ENCODE data around the gene C6orf47.

C6orf47 gene

GRCh38 chr6:31634131-31634530, 26.4 kb downstream of the C6orf47 start:
- no peak for DNase-seq

DNA sequence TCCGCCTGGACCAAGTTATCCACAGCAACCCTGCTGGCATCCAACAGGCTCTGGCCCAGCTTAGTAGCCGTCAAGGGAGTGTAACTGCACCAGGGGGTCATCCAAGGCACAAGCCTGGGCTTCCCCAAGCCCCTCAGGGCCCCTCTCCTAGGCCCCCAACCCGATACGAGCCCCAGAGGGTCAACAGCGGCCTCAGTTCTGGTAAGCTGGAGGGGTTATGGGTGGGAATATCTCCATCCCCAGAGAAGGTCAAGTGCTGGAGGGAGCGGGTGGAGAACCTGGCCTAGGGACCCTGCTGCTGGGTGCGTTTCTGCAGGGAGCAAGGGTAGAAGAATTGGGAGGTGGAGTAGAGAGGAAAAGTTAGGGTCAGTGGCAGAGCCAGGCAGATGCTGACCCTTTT, 27.1 kb downstream of the C6orf47 start:
- no peak for DNase-seq

DNA sequence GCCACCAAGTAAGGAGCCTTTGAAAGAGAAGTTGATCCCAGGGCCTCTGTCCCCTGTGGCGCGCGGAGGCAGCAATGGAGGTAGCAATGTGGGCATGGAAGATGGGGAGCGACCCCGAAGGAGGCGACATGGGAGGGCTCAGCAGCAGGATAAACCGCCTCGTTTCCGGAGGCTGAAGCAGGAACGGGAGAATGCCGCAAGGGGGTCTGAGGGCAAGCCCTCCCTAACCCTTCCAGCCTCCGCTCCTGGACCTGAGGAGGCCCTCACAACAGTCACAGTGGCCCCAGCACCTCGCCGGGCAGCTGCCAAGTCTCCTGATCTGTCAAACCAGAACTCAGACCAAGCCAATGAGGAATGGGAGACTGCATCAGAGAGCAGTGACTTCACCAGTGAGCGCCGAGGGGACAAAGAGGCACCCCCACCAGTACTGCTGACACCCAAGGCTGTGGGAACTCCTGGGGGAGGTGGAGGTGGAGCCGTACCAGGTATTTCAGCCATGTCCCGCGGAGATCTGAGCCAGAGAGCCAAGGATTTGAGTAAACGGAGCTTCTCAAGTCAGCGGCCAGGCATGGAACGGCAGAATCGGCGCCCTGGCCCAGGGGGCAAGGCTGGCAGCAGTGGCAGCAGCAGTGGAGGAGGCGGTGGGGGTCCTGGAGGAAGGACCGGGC, 28.2 kb downstream of the C6orf47 start:
- no peak for DNase-seq

GRCh38 chr6:31631681-31632278, 28.8 kb downstream of the C6orf47 start:
- DNase-seq: no peak

- DNase-seq: no peak
These were observed 29.4 kb downstream of the C6orf47 start for GRCh38 chr6:31631209-31631608.

DNA sequence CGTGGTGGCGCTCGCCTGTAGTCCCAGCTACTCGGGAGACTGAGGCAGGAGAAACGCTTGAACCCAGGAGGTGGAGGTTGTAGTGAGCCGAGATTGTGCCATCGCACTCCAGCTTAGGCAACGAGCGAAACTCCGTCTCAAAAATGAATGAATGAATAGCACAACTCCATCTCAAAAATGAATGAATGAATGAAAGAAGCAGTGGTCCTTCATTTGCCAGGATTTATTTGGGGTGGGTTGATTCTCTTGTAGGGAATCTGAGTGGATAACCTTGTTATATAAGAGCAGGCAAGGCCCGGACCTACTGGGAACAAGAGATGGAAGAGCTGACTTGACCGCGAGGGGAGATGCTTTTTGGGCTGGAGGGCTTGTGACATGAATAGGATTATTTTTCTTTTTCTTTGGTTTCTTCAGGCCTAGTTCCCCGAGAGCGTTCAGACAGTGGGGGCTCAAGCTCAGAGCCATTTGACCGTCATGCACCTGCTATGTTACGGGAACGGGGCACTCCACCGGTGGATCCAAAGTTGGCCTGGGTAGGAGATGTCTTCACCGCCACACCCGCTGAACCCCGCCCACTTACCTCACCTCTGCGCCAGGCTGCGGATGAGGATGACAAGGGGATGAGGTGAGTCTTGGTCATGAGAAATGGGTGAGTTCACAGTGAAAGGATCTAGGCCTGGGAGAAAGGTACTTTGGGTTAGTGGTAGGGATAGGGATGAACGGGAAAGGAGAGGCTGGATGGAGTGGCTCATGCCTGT, 30.2 kb downstream of the C6orf47 start:
- DNase-seq: no peak

GRCh38 chr6:31629014-31629413, 31.6 kb downstream of the C6orf47 start:
- no peak for DNase-seq

- no peak for DNase-seq
These were observed 32.8 kb downstream of the C6orf47 start for GRCh38 chr6:31627690-31628287.

DNA sequence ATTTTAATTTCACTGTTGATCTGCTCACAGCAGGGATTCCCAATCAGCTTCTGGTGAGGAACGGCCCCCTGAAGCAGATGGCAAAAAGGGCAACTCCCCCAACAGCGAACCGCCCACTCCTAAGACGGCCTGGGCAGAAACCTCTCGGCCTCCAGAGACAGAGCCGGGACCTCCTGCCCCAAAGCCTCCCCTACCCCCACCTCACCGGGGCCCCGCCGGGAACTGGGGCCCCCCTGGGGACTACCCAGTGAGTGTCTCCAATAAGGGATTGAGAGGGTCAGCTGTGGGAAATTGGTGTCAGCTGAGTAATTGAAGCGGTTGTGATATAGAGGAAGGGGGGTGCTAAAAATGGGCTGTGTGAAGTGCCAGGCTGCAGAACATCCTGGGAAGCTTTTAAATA, 33.6 kb downstream of the C6orf47 start:
- no peak for DNase-seq

- no peak for DNase-seq
These were observed 36.5 kb downstream of the C6orf47 start for GRCh38 chr6:31624070-31624469.

- DNase-seq: no peak
These were observed 37.9 kb downstream of the C6orf47 start for GRCh38 chr6:31622684-31623091.

- no peak for DNase-seq
These were observed 38.6 kb downstream of the C6orf47 start for GRCh38 chr6:31621991-31622390.

- DNase-seq: no peak
These were observed 39.1 kb downstream of the C6orf47 start for GRCh38 chr6:31621320-31621939.

DNA sequence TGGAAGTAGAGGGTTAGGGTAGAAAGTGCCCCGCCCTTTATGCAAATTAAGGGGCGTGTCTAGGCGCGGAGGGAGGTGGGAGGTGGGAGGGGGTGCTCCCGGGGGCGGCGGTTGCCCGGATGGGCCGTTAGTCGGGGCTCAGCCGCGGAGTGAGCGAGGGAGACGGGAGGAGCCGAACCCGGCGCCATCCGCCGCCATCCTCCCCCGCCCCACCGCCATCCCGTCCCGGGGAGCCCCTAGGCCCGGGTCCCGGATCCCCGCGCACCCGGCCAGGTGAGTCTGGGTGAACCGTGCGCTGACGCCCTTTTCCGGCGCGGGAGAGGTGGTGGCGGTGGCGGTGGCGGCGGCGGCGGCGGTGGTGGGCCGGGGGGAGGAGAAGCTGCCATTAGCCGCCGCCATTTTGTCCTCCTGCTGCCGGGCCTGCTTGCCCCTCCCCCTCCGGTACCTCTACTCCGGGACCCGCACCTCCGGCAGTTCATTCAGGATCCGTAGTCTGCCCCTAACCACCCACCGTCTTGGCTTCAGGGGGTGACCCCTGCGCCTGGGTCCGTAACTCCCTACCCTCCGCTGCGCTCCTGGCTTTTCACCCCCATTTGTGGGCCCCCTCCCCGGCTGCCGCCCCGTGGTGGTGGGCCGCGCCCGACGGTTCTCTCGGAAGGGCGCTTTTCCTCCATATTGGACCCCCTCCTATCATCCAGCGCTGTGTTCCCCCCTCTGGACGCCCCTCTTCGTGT, 39.8 kb downstream of the C6orf47 start, which contains the start of gene PRRC2A:
PRRC2A (plus strand) TSS at position 130 of the 734 bp plus-strand sequence. CDS start 2,075 bp downstream, outside the sequence.
- DNase-seq: peak; percentile 36

- DNase-seq: peak; percentile 98
These were observed 40.6 kb downstream of the C6orf47 start for GRCh38 chr6:31619805-31620585.

GRCh38 chr6:31617010-31617409, 43.6 kb downstream of the C6orf47 start:
- DNase-seq: no peak

- no peak for DNase-seq
These were observed 44.8 kb downstream of the C6orf47 start for GRCh38 chr6:31615748-31616147.

DNA sequence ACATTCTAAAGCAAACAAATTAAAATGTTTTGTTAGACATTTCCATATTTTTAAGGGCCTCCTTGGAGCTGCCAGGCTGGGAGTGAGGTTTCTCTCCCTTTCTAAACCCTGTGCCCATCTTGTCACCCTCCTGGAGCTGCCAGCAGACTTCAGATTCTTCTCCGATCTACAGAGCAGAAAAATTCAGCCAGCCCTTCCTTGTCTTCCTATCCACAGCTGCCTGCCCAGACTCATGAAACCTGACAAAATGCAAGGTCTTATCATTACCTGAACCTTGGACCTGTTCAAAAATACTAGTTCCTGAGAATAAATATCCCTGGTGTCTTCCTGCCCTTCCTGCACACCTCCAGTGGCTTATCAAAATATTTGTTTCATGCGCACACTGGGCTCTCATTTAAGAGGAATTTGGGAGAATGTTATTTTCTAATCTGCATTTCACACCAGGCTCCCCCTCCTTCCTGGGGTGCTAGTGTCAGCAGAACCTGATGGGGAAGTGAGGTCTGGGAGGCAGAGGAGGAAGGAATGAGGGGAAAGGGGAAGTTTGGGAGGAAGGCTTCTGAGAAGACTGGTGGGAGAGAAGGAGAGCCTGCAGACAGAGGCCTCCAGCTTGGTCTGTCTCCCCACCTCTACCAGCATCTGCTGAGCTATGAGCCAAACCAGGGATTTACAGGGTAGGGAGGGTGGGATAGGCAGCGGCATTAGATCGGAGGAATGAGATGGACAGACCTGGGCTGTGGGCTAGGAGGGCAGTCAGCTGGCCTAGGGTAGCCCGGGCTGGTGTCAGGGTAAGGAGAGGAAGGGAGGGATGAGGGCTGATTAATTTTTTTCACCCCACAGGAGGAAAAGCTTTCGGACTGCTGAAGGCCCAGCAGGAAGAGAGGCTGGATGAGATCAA, 45.6 kb downstream of the C6orf47 start, which contains the start of gene AIF1:
AIF1 (plus strand) TSS at position 551 of the 895 bp plus-strand sequence; CDS start at position 647, 96 bp downstream.
- no peak for DNase-seq

DNA sequence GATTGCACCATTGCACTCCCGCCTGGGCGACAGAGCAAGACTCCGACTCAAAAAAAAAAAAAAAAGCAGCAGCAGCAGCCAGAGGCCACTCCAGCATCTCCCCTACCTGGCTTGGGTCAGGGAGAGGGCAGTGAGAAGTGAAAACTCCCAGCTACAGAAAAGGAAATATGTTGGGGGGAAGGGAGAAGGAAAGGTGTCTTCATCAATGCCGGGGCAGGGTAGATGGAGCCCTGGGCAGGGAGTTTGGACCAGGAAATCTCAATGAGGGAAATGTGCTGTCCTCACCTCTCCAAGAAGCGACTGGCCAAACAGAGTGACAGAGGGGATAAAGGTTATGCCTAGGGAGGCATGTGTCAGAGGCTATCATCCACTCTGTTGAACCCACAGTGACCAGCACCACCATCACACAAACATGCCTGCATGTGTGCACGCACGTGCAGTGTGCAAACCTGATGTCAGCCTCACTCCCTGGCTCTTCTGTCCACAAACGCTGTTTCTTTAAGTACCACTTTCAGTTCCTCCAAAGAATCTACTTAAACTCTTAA, 46.4 kb downstream of the C6orf47 start:
- DNase-seq: no peak

GRCh38 chr6:31610968-31611367, 49.6 kb downstream of the C6orf47 start:
- DNase-seq: no peak
